ENCODE results near the gene PEX16. TPM values are rescaled to one million over a fixed set of nuclear protein-coding genes. Genes with fewer than 3 reads are reported as not detected.

The PEX16 gene
- total RNA-seq, 1 experiment from 2014 or later, result 28.1 TPM

DNA sequence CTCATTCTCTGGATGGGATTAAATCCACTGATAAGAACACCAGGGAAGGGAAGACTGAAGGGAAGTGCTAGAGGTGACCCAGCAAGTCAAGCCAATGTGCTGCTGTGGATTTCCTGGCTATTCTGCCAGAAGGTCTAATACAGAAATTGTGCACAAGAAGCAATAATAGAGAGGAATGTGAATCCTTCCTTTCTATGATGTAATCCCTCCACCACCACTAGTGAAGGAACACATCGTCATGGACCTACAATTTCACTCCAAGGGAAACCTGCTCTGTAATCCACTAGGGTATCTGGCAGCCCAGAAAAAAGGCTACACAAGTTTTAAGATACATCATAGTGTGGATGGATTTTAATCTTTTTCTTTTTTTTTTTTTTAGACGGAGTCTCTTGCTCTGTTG is 22.2 kb upstream of the PEX16 start:
- Mint-ChIP-seq H3K4me1 (ENCODE audit: insufficient read depth, unreplicated experiment) (no peaks in the 10 kb centered on the region), H3K27me3 (ENCODE audit: insufficient read depth, unreplicated experiment) (no peaks in the 10 kb centered on the region), H3K27ac (ENCODE audit: low read depth, unreplicated experiment) (no peak overlapping the region), H3K36me3 (ENCODE audit: insufficient read depth, unreplicated experiment) (peaks cover 56% of the 10 kb centered on the region), H3K9me3 (ENCODE audit: unreplicated experiment) (no peaks in the 10 kb centered on the region), H3K4me3 (ENCODE audit: unreplicated experiment) (no peak overlapping the region)
- ChIA-PET POLR2A (no interaction called here), CTCF (interaction anchor here (0.6 kb wide), 1 partner anchor 84 kb away, joined by 3 read pairs; no protein-coding TSS in a partner anchor)
- DNase-seq (ENCODE audit: unreplicated experiment), result no peak
- no peak for TF ChIP-seq CTCF (IDR thresholded peaks at IDR 0.05; ENCODE audit: unreplicated experiment)
- no TSS peak for BruUV-seq (replicated peaks)
- intact Hi-C loops (cut with micrococcal nuclease), result no loop called here

- H3K27me3 Mint-ChIP-seq (ENCODE audit: insufficient read depth, unreplicated experiment), result no peaks in the 10 kb centered on the region
- no peaks in the 10 kb centered on the region for H3K4me1 Mint-ChIP-seq (ENCODE audit: insufficient read depth, unreplicated experiment)
- BruUV-seq (replicated peaks), result no TSS peak
- no peak overlapping the region for H3K27ac Mint-ChIP-seq (ENCODE audit: low read depth, unreplicated experiment)
- POLR2A ChIA-PET, result no interaction called here
- DNase-seq (ENCODE audit: unreplicated experiment), result no peak
- CTCF ChIA-PET, result no interaction called here
- peaks cover 59% of the 10 kb centered on the region for H3K36me3 Mint-ChIP-seq (ENCODE audit: insufficient read depth, unreplicated experiment)
- H3K4me3 Mint-ChIP-seq (ENCODE audit: unreplicated experiment), result no peak overlapping the region
- intact Hi-C loops (cut with micrococcal nuclease), result no loop called here
- no peak for TF ChIP-seq CTCF (IDR thresholded peaks at IDR 0.05; ENCODE audit: unreplicated experiment)
- no peaks in the 10 kb centered on the region for H3K9me3 Mint-ChIP-seq (ENCODE audit: unreplicated experiment)
Measured at GRCh38 chr11:45937916-45938315, 20.2 kb upstream of the PEX16 start.

DNA sequence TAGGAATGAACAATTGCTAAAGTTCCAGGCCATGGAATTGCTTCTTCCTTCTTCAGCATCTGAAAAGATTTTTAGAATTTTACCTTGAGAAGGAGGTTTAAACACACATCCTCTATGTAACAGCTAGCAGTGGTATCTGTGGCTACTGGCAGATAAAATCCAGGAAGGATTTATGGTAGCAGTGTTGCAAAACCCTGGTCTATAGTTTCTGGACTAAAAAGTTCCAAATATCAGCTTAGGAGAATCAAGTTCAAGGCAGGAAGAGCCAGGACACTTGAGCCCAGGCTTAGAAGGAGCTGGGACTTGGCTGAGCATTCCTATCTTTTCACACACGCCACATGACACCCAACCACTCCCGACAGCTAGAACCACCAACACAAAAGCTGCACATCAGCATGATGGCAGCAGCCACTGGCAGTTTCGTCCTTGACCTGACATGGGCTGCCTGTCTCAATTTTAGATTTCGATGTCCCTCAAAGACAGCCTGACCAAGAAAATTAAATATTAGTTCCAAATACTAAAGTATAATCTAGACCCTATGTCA is 18.9 kb upstream of the PEX16 start:
- POLR2A ChIA-PET, result interaction anchor here (1.1 to 1.5 kb wide), 2 partner anchors 15 to 19 kb away, joined by 3 to 6 read pairs; partner anchors contain the start of gene PEX16

More for the DNA sequence above, 18.9 kb upstream of the PEX16 start:
- no peak for TF ChIP-seq CTCF (IDR thresholded peaks at IDR 0.05; ENCODE audit: unreplicated experiment)
- Mint-ChIP-seq H3K4me1 (ENCODE audit: insufficient read depth, unreplicated experiment) (peaks cover 3% of the 10 kb centered on the region), H3K36me3 (ENCODE audit: insufficient read depth, unreplicated experiment) (peaks cover 61% of the 10 kb centered on the region), H3K9me3 (ENCODE audit: unreplicated experiment) (no peaks in the 10 kb centered on the region), H3K4me3 (ENCODE audit: unreplicated experiment) (no peak overlapping the region), H3K27ac (ENCODE audit: low read depth, unreplicated experiment) (no peak overlapping the region), H3K27me3 (ENCODE audit: insufficient read depth, unreplicated experiment) (no peaks in the 10 kb centered on the region)
- no peak for DNase-seq (ENCODE audit: unreplicated experiment)
- intact Hi-C loops (cut with micrococcal nuclease), result no loop called here
- CTCF ChIA-PET, result interaction anchor here (0.5 to 2.7 kb wide), 3 partner anchors 29 to 190 kb away, joined by 3 to 11 read pairs (median 3); no protein-coding TSS in a partner anchor
- BruUV-seq (replicated peaks), result no TSS peak

Measured in MCF 10A (cell line).